ENCODE results near the gene WSCD2.

Gene WSCD2

DNA sequence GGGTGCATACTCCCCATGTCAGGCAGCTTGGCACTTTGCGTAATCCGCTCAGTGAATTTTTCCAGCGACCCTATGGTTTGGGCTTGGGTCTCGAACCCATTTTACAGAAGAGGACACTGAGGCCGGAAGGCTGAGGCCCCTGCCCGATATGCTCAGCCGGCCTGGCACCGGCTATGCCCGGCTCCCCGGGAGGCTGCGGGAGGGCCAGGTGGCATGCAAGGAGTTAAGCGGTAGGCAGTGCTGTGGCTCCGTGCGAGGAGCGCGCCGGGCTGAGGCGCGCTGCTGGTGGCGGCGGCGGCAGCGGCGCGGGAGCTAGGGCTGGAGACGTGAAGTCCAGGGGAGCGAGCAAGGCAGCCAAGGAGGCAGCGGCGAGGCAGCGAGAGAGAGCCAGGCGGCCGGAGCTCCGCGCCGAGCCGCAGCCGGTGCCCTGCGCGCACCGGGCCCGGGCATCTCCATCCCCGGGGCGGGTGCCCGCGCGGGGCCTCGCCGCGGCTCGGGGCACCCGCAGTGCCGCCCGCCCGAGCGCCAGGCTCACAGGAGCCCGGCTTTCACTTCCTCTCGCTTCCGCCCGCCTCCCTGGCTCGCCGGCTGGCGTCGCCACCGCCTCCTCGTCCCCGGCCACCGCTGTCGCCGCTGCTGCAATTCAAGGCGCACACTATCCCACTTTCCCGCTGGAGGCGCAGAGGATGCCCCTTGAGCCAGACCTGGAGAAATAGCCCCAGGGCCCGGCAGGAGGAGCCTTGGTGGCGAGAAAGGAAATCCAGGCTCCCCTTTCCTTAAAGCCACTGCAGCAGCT lies at the start of gene WSCD2:
Gene WSCD2 (plus strand): TSS at position 272 of the 796 bp plus-strand sequence. CDS start 66,545 bp downstream, outside the sequence.
- peak; percentile 33 for DNase-seq (ENCODE audit: low read depth, low spot score)

- no peak for DNase-seq (ENCODE audit: low read depth, low spot score)
These were observed 49.4 kb upstream of the WSCD2 start for GRCh38 chr12:108079721-108080120.

- no peak for DNase-seq (ENCODE audit: low read depth, low spot score)
These were observed 48.7 kb upstream of the WSCD2 start for GRCh38 chr12:108080363-108080762.

DNA sequence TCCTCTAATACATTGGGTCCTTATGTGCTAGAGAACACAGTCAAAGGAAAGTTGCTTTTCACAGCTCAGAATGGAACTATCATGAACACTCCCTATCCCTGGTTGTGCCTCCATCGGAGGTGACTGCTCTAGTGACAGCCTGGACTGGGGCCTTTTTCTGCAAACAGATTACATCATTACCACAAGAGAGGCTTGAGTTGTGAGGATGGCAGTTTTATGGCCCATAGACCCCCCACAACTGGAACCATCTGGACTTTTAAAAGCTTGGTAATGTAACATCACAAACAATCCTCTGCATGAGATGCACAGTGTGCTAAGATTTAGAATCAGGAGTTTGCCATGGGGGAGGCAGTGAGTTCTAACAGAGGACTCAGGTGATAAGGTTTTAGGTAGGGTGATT lies 46.6 kb upstream of the WSCD2 start:
- no peak for DNase-seq (ENCODE audit: low read depth, low spot score)

GRCh38 chr12:108087900-108088299 lies 41.2 kb upstream of the WSCD2 start:
- DNase-seq (ENCODE audit: low read depth, low spot score): no peak

DNA sequence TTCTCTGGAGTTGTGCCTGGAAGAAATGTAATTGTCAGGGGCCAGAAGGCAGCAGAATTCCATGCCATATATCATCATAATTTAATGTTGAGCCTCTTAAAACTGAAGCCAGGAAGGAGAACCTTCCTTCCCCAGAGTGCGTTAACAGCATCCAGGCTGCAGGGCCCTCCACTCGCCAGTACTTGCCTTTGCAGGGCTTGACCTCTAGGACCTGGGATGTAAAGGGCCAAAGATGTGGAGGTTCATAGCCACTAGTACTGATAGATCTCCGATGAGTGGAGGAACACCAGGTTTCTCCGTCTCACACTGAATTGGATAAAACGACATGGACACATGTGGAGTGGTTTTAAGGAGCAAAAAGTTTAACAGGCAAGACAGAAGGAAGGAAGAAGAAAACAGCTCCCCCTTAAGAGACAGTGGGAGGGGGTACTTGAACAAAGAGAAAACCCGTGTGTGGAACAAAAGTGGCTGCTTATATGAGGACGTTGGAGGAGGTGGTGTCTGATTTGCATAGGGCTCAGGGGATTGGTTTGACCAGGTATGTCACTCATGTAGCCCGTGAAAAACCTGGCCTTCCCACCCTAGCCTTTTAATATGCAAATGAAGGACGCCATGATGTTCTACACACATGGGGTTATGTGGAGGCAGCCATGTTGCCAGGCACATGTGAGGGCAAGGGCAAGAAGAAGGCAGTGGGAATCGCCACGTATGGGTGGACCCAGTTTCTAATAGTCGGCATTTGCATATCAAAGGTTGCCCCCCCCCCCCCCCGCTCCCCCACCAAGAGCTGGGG lies 38.8 kb upstream of the WSCD2 start:
- no peak for DNase-seq (ENCODE audit: low read depth, low spot score)

DNA sequence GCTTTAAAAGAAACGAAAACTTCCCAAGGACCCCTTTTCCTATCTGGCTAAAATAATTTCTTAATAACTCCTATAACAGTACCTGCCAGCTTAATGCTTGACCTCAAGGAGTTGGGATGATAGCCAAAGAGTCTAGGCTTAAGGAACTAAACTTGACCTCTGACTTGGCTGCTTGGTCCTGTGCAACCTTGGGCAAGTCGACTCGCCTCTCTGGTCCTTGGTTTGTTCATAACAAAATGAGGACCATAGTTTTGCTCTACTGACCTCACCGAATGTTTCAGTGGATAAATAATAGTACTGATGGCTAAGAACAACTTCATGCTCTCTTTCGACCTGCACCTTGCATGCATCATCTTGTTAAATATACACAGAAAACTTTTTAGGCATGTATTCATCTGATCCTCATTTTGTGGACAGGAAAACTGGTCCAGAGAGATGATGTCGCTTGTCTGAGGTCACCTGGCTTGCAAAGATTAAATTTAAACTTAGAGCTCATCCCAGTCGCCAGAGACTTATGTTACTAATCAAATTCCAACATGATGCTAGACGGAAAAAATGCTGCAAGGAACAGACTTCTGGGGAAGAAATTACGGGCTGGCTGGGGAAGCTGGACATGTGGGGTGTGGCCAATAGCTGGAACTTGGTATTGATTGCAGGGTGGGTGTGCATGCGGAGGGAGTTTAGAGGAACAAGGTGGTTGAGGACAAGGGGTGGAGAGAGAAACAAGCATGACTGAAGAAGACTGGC lies 38.0 kb upstream of the WSCD2 start:
- DNase-seq (ENCODE audit: low read depth, low spot score): no peak

DNA sequence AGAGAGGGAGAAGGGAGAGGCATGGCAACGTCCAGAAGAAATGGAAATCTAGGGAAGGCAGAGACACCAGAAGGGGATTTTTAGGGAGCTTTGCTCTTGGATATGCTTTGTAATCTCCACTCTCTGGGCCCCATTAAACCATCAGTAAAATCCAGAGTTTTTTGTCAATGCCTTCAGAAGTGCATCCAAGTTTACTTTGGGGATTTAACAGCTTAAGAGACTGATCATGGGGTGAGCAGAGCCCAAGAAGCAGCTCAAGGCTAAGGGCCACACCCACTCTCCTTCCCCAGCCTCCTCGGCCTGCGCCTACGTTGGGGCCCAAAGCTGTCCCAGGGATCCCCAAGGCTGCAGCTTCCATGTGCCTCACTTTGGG lies 37.4 kb upstream of the WSCD2 start:
- DNase-seq (ENCODE audit: low read depth, low spot score): no peak

DNA sequence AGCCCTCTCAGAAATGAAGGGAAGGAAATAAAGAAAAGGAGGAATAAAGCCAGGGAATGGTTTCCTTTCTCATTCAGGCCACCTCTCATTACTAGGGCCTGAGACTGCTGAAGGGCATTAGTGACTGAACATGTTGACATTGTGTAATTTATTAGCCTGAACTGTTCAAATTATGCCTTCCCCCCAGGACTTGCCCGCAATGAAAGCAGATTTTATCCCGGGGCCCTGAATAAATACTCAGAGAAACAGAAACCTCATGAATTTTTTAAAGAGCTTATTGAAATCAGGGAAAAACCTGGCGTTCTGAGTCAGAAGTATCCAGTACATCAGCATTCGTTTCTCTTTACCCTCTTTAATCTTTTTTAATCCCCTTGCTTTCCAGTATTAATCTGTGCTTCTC lies 35.9 kb upstream of the WSCD2 start:
- no peak for DNase-seq (ENCODE audit: low read depth, low spot score)

- no peak for DNase-seq (ENCODE audit: low read depth, low spot score)
These were observed 34.9 kb upstream of the WSCD2 start for GRCh38 chr12:108094056-108094649.

- DNase-seq (ENCODE audit: low read depth, low spot score): no peak
These were observed 31.8 kb upstream of the WSCD2 start for GRCh38 chr12:108097160-108097911.

GRCh38 chr12:108098374-108098773 lies 30.7 kb upstream of the WSCD2 start:
- no peak for DNase-seq (ENCODE audit: low read depth, low spot score)

- no peak for DNase-seq (ENCODE audit: low read depth, low spot score)
These were observed 30.0 kb upstream of the WSCD2 start for GRCh38 chr12:108099073-108099472.

- DNase-seq (ENCODE audit: low read depth, low spot score): no peak
These were observed 29.2 kb upstream of the WSCD2 start for GRCh38 chr12:108099778-108100489.

GRCh38 chr12:108101605-108102175 lies 27.4 kb upstream of the WSCD2 start:
- DNase-seq (ENCODE audit: low read depth, low spot score): no peak

DNA sequence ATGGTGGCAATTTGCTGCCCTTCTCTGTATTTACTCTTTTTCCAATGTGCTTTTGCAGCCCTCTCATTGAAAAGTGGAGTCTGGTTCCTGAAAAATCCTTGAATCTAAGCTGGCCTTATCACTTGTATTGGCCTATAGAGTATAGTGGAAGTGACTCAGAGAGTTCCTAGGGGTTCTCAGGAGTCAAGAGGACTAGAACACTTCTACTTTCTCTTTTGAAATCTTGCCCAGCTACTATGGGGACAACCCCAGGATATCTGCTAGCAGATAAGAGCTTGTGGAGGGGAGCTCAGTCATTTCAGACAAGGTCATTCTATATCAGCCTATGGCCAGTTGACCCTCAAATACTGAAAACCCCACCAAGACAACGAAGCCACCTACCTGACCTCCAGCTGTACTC lies 26.7 kb upstream of the WSCD2 start:
- DNase-seq (ENCODE audit: low read depth, low spot score): no peak

DNA sequence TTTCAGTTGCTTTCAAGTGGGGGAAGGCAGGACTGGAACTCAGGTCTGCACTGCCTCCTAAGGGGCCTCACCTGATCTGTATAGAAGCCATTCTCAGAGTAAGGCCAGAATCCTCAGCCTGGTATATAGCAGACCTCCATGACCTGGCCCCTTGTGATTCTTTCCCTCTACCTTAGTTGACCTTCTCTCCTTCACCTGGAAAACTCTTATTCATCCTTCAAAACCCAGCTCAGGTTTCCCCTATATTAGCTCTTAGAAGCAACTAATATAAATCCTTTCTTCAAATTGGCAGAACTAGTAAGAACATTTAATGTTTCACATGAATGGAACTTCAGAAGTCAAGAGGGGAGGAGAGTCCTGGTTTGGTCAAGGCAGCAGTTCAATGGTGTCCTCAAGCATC lies 26.0 kb upstream of the WSCD2 start:
- no peak for DNase-seq (ENCODE audit: low read depth, low spot score)

- DNase-seq (ENCODE audit: low read depth, low spot score): no peak
These were observed 25.6 kb upstream of the WSCD2 start for GRCh38 chr12:108103517-108103916.

DNA sequence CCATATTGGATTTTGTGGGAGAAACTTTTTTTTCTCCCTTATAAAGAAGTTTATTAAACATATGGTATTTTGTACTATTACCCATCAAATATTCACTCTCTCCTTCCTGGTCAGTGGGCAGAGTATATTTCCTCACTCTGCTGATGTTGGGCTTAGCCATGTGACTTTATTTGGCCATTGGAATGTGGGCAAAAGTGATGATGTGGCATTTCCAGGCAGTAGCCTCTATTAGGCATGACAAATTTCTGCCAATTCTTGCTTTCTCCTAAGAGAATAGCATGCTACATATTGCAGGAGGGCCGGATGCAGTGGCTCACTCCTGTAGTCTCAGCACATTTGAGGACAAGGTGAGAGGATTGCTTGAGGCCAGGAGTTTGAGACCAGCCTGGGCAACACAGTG lies 24.4 kb upstream of the WSCD2 start:
- no peak for DNase-seq (ENCODE audit: low read depth, low spot score)

- DNase-seq (ENCODE audit: low read depth, low spot score): no peak
These were observed 22.5 kb upstream of the WSCD2 start for GRCh38 chr12:108106599-108106998.

All from astrocyte of the hippocampus (primary cell).